Right forelimb (tissue), 1 donor: ENCODE data around the gene C18orf32.
"Not testable (repeated sequence)": the region's sequence is repeated elsewhere in the genome, so short reads cannot be mapped to it uniquely, and the experiment has no call there.

ENCODE experiments used
- DNase-seq: peaks from one replicate; pipeline ENCODE4 v3.0.0-alpha.2; 2018

Gene C18orf32

DNA sequence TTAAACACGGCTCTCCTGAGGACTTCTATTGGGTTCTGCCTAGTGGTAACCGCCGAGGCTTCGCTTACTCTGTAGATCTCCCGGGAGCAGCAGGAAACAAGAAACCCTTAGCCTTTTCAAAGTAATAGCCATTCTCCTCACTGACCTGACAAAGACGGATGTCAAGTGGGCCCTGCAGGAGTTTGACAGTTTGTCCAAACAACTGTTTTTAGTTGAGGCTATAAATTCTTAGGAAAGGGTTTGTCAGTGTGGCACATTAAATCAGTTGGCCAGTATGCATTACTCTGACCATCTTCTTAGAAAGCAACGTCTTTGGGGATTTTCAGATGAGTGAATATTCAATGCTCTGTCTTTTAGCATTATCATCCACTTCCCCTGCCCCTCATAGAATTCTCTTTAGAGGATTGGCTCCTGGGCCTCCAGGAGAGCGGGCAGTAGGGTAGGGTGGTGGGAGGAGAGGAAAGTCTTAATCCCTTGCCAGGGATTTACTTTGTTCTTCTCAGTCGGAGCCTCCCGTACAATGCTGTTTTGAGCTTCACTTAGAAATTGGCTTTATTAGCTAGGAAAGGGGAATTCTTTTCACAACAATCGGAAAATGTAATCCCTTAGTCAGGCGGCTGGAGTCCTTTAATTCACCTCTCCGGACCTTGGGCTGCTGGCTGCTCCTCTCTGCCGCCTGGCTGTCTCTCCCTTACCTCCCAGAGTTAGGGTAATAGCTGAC lies 13.3 kb upstream of the C18orf32 start:
- no peak for DNase-seq

- no peak for DNase-seq
Observed at GRCh38 chr18:49499046-49499637, 12.1 kb upstream of the C18orf32 start.

DNA sequence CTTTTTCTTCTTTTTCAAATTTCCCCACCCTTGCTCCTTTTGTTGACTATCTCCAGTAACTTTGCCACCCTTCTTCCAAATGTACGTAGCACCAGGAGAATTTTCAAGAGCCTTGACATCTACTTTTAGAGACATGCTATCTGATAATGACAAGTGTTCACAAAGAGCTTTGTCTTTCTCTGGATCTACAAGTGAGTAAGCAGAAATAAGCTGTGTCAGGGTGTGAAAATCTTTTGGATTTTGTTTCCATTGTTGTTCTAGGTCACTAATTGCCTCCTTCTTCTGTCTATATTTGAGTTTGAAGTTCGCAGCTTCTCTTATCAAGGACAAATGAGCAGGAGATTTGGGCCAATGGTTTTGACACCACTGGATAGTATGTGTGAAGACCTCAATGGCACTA lies 8.4 kb upstream of the C18orf32 start:
- DNase-seq, result no peak

- no peak for DNase-seq
Observed at GRCh38 chr18:49495076-49495475, 8.0 kb upstream of the C18orf32 start.

- no peak for DNase-seq
Observed at GRCh38 chr18:49494660-49495059, 7.6 kb upstream of the C18orf32 start.

- no peak for DNase-seq
Observed at GRCh38 chr18:49492694-49493033, 5.6 kb upstream of the C18orf32 start.

- DNase-seq, result peak; percentile 92
Observed at GRCh38 chr18:49491857-49492693, 5.0 kb upstream of the C18orf32 start, which contains the start of gene RPL17. Gene RPL17, minus strand, starts transcription at chr18:49492465.

DNA sequence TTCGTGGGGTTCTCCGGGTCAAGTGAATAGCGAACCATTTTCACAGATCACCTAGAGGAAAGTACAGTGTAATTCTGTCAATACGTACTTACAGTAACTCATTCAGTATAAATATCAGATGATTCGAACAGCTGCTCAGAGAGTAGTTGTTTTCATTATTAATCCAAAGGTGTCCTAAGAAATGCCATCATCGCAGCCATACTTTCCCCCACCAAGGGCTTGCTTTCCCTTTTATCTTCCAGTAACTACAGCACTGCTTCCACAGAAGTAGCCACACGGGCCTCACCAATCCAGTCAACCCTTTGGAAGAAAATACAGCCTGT lies 4.5 kb upstream of the C18orf32 start:
- no peak for DNase-seq

- DNase-seq, result no peak
Observed at GRCh38 chr18:49490246-49490762, 3.3 kb upstream of the C18orf32 start.

DNA sequence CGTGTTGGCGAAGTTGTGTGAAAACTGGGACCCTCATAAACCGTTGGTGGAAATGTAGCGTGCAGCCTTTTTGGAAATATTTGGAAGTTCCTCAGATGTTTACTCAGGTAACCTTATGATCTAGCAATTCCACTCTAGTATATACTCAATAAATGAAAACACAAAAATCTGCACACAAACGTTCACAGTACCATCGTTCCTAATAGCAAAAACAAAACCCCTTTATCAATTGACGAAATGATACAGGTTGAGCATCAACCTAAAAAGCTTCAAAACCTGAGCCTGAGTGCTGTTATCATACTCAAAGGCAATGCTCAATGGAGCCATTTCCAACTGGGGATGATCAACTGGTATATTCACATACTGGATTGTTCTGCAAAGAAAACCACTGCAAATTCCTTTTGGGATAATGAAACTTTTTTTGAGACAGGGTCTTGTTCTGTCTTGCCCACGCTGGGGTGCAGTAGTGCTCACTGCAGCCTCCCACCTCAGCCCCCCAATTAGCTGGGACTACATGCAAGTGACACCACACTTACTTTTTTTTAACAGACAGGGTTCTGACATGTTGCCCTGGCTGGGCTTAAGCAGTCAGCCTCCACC lies 777 bp upstream of the C18orf32 start:
- no peak for DNase-seq

DNA sequence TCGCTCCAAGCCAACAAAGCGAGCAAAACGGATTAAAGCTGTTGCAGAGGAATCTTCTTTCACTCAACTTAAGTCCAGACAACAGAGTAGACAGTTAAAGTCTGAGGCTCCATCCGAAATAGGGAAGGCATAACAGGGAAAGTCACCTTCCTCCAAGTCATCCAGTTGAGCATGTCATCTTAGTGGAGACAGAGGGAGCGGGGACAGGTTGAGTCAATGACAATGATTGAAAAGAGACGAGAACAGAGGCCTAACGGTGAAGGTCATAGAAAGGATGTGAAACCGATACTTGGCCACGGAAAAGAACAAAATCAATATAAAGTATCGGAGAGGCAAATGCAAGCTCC lies 455 bp downstream of the C18orf32 start:
- DNase-seq, result no peak

DNA sequence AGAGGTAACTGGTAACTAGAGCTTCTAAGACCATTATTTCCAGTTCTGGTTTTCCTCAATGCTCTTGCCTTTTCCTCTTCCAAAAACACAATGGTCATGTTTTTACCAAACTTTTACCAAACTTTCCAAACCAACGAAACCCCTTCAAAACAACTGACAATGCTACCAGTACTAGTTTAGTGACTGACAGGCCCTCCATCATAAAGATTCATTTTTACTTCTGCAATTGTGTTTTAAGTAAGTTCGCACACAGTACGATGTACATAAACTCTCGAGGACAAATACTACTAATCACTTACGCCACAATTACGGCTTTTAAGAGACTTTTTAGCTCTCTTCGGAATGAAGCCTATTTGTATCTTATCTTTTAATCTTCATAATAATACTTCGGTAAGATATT lies 900 bp downstream of the C18orf32 start:
- DNase-seq, result no peak

GRCh38 chr18:49483198-49483597 lies 3.8 kb downstream of the C18orf32 start:
- DNase-seq, result no peak

GRCh38 chr18:49481907-49482306 lies 5.1 kb downstream of the C18orf32 start:
- DNase-seq, result no peak

GRCh38 chr18:49481317-49481716 lies 5.7 kb downstream of the C18orf32 start:
- no peak for DNase-seq

GRCh38 chr18:49479381-49480137 lies 7.5 kb downstream of the C18orf32 start:
- DNase-seq, result no peak

DNA sequence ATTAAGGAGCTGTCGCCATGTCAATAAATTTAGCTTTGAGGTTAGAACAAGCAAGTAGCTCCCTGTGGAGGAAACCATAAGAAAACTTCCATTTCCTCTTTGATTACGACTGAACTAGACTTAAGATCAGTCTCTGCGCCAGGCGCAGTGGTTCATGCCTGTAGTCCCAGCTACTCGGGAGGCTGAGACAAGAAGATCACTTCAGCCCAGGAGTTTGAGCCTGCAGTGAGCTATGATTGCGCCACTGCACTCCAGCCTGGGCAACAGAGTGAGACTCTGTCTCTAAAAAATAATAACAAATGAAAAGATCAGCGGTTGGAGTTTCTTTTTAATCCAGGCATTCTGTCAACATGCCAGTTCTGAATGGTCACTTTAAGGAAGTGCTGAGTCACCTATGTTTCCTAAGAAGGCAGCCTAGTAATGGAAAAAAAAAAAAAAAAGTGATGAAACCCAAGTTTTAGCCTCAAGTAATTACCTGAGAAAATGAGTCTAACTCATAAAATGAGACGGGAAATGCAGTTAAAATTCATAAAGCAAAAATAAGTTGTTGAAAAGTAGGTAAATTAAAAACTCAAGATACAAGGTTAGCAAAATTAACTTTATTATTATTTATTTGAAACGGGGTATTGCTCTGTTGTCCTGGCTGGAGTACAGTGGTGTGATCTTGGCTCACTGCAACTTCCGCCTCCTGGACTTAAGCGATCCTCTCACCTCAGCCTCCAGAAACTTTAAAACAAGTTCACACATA lies 10.2 kb downstream of the C18orf32 start:
- no peak for DNase-seq

DNA sequence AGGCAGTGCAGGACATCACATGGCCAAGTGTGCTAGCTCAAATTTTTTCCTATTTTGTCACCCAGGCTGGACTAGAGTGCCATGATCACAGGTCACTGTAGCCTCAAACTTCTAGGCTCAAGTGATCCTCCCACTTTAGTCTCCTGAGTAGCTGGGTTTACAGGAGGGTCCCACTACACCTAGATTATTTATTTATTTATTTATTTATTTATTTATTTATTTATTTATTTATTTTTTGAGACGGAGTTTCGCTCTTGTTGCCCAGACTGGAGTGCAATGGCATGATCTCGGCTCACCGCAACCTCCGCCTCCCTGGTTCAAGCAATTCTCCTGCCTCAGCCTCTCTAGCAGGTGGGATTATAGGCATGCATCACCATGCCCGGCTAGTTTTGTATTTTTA lies 12.1 kb downstream of the C18orf32 start:
- not testable (repeated sequence) for DNase-seq

DNA sequence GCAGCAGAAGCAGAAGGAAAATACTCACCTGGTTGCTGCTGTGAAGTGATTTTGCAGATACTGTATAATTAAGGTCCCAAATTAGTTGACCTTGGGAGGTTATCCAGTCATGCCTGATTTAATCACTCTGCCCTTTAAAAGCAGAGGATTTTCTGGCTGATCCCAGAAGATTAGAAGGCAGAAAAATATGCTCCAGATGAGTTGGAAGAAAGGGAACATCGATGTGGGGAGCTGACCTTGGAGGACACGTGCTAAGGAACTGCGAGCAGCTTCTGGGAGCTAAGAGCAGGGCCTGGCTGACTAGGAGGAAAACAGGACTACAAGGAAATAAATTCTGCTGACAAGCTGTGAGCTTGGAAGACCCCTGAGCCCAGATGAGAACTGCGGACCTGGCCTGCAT lies 13.3 kb downstream of the C18orf32 start:
- DNase-seq, result no peak

- no peak for DNase-seq
Observed at GRCh38 chr18:49472459-49472858, 14.6 kb downstream of the C18orf32 start.

- no peak for DNase-seq
Observed at GRCh38 chr18:49471532-49471931, 15.5 kb downstream of the C18orf32 start.

- no peak for DNase-seq
Observed at GRCh38 chr18:49467599-49467998, 19.4 kb downstream of the C18orf32 start.
